Measurements from ENCODE around the gene THBS4. TPM values are rescaled to one million over a fixed set of nuclear protein-coding genes. Genes with fewer than 3 reads are reported as not detected.

Gene THBS4
- polyA plus RNA-seq, 1 donor from 2014 or later = 6.3 TPM

GRCh38 chr5:80070338-80071056, 35.3 kb downstream of the THBS4 start:
- H3F3A ChIP-seq (ENCODE audit: insufficient read depth, low read length, poor library complexity, severe bottlenecking) = no peaks in the 10 kb centered on the region
- H3K4me3 ChIP-seq (ENCODE audit: low read length) = no peak overlapping the region

GRCh38 chr5:80071510-80072021, 36.4 kb downstream of the THBS4 start:
- no peak for TF ChIP-seq POLR2AphosphoS5 (IDR thresholded peaks at IDR 0.05)
- TF ChIP-seq MXI1 (conservative IDR thresholded peaks at IDR 0.05; ENCODE audit: poor library complexity, severe bottlenecking) = no peak
- TF ChIP-seq EZH2 (IDR thresholded peaks at IDR 0.05; ENCODE audit: borderline replicate concordance, insufficient read depth, low read length, poor library complexity, severe bottlenecking) = no peak
- no peak for TF ChIP-seq REST (IDR thresholded peaks at IDR 0.05; ENCODE audit: borderline replicate concordance)
- TF ChIP-seq RAD21 (conservative IDR thresholded peaks at IDR 0.05) = no peak
- no peak for TF ChIP-seq SMC3 (conservative IDR thresholded peaks at IDR 0.05; ENCODE audit: poor library complexity)
- TF ChIP-seq TAF1 (IDR thresholded peaks at IDR 0.05; ENCODE audit: low read depth) = no peak
- no peak for TF ChIP-seq EP300 (conservative IDR thresholded peaks at IDR 0.05; ENCODE audit: poor library complexity, severe bottlenecking)
- TF ChIP-seq CTCF (IDR thresholded peaks at IDR 0.05; ENCODE audit: poor library complexity, severe bottlenecking) = no peak
- no peak overlapping the region for H2AFZ ChIP-seq (ENCODE audit: low read depth, low read length)
- H3K9ac ChIP-seq (ENCODE audit: low read length) = no peak overlapping the region
- H3K9me3 ChIP-seq (ENCODE audit: low read length) = no peaks in the 10 kb centered on the region
- no peaks in the 10 kb centered on the region for H3F3A ChIP-seq (ENCODE audit: insufficient read depth, low read length, poor library complexity, severe bottlenecking)
- no peak overlapping the region for H3K4me2 ChIP-seq (ENCODE audit: low read length)
- no peaks in the 10 kb centered on the region for H3K79me2 ChIP-seq (replicated peaks; ENCODE audit: insufficient read depth, low read length)
- no peaks in the 10 kb centered on the region for H4K20me1 ChIP-seq (ENCODE audit: insufficient read depth)
- no peak overlapping the region for H3K4me3 ChIP-seq (ENCODE audit: low read length)
- no peaks in the 10 kb centered on the region for H3K9me2 ChIP-seq (ENCODE audit: insufficient read depth, low read length)
- no peaks in the 10 kb centered on the region for H3K27me3 ChIP-seq (ENCODE audit: insufficient read depth, low read depth, low read length)
- no peak overlapping the region for H3K27ac ChIP-seq (ENCODE audit: low read length)
- H3K36me3 ChIP-seq (ENCODE audit: insufficient read depth, low read length) = no peaks in the 10 kb centered on the region

More at GRCh38 chr5:80070338-80071056, 35.3 kb downstream of the THBS4 start:
- Histone ChIP-seq H3K27ac (ENCODE audit: low read length) (no peak overlapping the region), H3K27me3 (ENCODE audit: insufficient read depth, low read depth, low read length) (no peaks in the 10 kb centered on the region), H2AFZ (ENCODE audit: low read depth, low read length) (no peak overlapping the region), H3K4me2 (ENCODE audit: low read length) (no peak overlapping the region), H4K20me1 (ENCODE audit: insufficient read depth) (no peaks in the 10 kb centered on the region), H3K9me2 (ENCODE audit: insufficient read depth, low read length) (no peaks in the 10 kb centered on the region), H3K9ac (ENCODE audit: low read length) (no peak overlapping the region), H3K9me3 (ENCODE audit: low read length) (no peaks in the 10 kb centered on the region), H3K79me2 (replicated peaks; ENCODE audit: insufficient read depth, low read length) (no peaks in the 10 kb centered on the region), H3K36me3 (ENCODE audit: insufficient read depth, low read length) (no peaks in the 10 kb centered on the region)
- TF ChIP-seq CTCF (IDR thresholded peaks at IDR 0.05; ENCODE audit: poor library complexity, severe bottlenecking) = no peak
- no peak for TF ChIP-seq SMC3 (conservative IDR thresholded peaks at IDR 0.05; ENCODE audit: poor library complexity)
- TF ChIP-seq MXI1 (conservative IDR thresholded peaks at IDR 0.05; ENCODE audit: poor library complexity, severe bottlenecking) = no peak
- TF ChIP-seq EP300 (conservative IDR thresholded peaks at IDR 0.05; ENCODE audit: poor library complexity, severe bottlenecking) = no peak
